Endothelial cell of umbilical vein (primary cell): Measurements from ENCODE around the gene PIK3R1. TPM values are rescaled to one million over a fixed set of nuclear protein-coding genes. Genes with fewer than 3 reads are reported as not detected.
A peak's percentile ranks its signal among the peaks of the same experiment; 100 is the strongest.

Experiments used
- BruUV-seq: library from RNA; stranded (reverse); fragments of 400-500 nt; replicated peaks from 2 replicates; lab custom pipeline; 2021; lab: Mats Ljungman, UMichigan
- CTCF ChIA-PET: fragments of 300-600, 350-600 bp; sonication (Branson Sonifier 250); formaldehyde crosslinking; loops from one replicate; lab custom pipeline; 2021; ENCODE audit warnings: antibody characterized with exemption, inconsistent platforms; lab: Charles Lee
- POLR2A ChIA-PET: fragments of 300-600, 350-600 bp; sonication (Branson Sonifier 250); formaldehyde crosslinking; loops from one replicate; lab custom pipeline; 2021; ENCODE audit warnings: antibody characterized with exemption, inconsistent platforms; lab: Charles Lee
- DNase-seq: peaks from one replicate; pipeline ENCODE4 v3.0.0-alpha.2; 2011; ENCODE audit warnings: low read depth, low spot score
- FAIRE-seq: peaks from 2 replicates; lab custom pipeline; 2011; peaks lifted over from hg19 to GRCh38; lab: Jason Lieb, UNC
- H2AFZ ChIP-seq: 2 replicates; pipeline ENCODE4 v1.6.0; 2012; ENCODE audit warnings: low read depth, low read length, control low read depth, inconsistent platforms
- H3K27ac ChIP-seq: 2 replicates; pipeline ENCODE4 v1.5.1; 2011; ENCODE audit warnings: low read depth, mild to moderate bottlenecking, control low read depth, low read length, moderate library complexity; ENCODE audit not compliant: insufficient read depth
- H3K27me3 ChIP-seq, 2 experiments: 2 replicates each; pipeline versions ENCODE4 v1.6.0 to v1.6.1; 2011; ENCODE audit warnings: low read length in 2 of 2, mixed read lengths in 1 of 2; ENCODE audit not compliant: control insufficient read depth in 2 of 2, insufficient read depth in 2 of 2
- H3K36me3 ChIP-seq, 2 experiments: 2 replicates in 1 of 2; 3 replicates in 1 of 2; pipeline ENCODE4 v1.5.1; 2011; ENCODE audit warnings: low read length in 2 of 2, mild to moderate bottlenecking in 1 of 2, moderate library complexity in 1 of 2; ENCODE audit not compliant: control insufficient read depth in 2 of 2, insufficient read depth in 2 of 2; ENCODE audit errors: extremely low read depth in 1 of 2
- H3K4me1 ChIP-seq: 3 replicates; pipeline ENCODE4 v1.5.1; 2011; ENCODE audit warnings: mild to moderate bottlenecking, low read length; ENCODE audit not compliant: control insufficient read depth, insufficient read depth; ENCODE audit errors: extremely low read depth
- H3K4me2 ChIP-seq: 2 replicates; pipeline ENCODE4 v1.6.1; 2011; ENCODE audit warnings: low read length, control low read depth, mixed read lengths; ENCODE audit not compliant: insufficient read depth
- H3K4me3 ChIP-seq, 3 experiments: fragments of 200-600 bp in 1 of 3; sonication (generic), shearing (Covaris generic) in 1 of 3; replicated peaks in 1 of 3; 2 replicates each; pipeline ENCODE4 v1.5.1; 2011 to 2016; ENCODE audit warnings: control low read depth in 3 of 3, low read length in 3 of 3, mild to moderate bottlenecking in 2 of 3, inconsistent platforms in 1 of 3, low read depth in 1 of 3, moderate library complexity in 1 of 3; ENCODE audit not compliant: insufficient read depth in 1 of 3
- H3K79me2 ChIP-seq: 2 replicates; pipeline ENCODE4 v1.6.0; 2012; ENCODE audit warnings: low read length, inconsistent platforms; ENCODE audit not compliant: control insufficient read depth, insufficient read depth
- H3K9ac ChIP-seq: replicated peaks from 2 replicates; pipeline ENCODE3; 2011; ENCODE audit warnings: low read length, control low read depth; ENCODE audit not compliant: insufficient read depth; ENCODE audit errors: extremely low read depth
- H3K9me1 ChIP-seq: replicated peaks from 3 replicates; pipeline ENCODE4 v1.6.0; 2011; ENCODE audit warnings: mild to moderate bottlenecking, low read length; ENCODE audit not compliant: control insufficient read depth, insufficient read depth; ENCODE audit errors: extremely low read depth
- H3K9me3 ChIP-seq: replicated peaks from 2 replicates; pipeline ENCODE4 v1.5.1; 2012; ENCODE audit warnings: low read length, inconsistent platforms; ENCODE audit not compliant: control insufficient read depth, insufficient read depth
- H4K20me1 ChIP-seq: replicated peaks from 2 replicates; pipeline ENCODE3; 2011; ENCODE audit warnings: mild to moderate bottlenecking, low read length; ENCODE audit not compliant: control insufficient read depth, insufficient read depth; ENCODE audit errors: extremely low read depth
- CTCF ChIP-seq, 2 donors: IDR thresholded peaks; 1 replicate in 1 of 2; 2 replicates in 1 of 2; pipeline ENCODE4 v1.5.1; 2011; ENCODE audit warnings: low read length in 2 of 2, mild to moderate bottlenecking in 2 of 2, moderate library complexity in 2 of 2, control low read depth in 1 of 2, inconsistent platforms in 1 of 2, low read depth in 1 of 2; ENCODE audit not compliant: insufficient read depth in 1 of 2; ENCODE audit errors: extremely low read depth in 1 of 2
- FOS ChIP-seq: IDR thresholded peaks from 2 replicates; pipeline ENCODE4 v1.6.1; 2011; ENCODE audit warnings: mild to moderate bottlenecking, low read length, moderate library complexity, borderline replicate concordance; ENCODE audit not compliant: insufficient read depth
- MAX ChIP-seq: IDR thresholded peaks from 2 replicates; pipeline ENCODE4 v1.6.1; 2011; ENCODE audit not compliant: insufficient read depth, insufficient read length
- MYC ChIP-seq: IDR thresholded peaks from one replicate; pipeline ENCODE4 v1.6.1; 2011; ENCODE audit warnings: mild to moderate bottlenecking, low read depth, low read length
- POLR2A ChIP-seq: IDR thresholded peaks from 2 replicates; pipeline ENCODE4 v1.6.1; 2012; ENCODE audit warnings: low read depth, mild to moderate bottlenecking, control low read depth, low read length
- POLR2AphosphoS5 ChIP-seq: IDR thresholded peaks from 2 replicates; pipeline ENCODE4 v1.6.1; 2012; ENCODE audit warnings: low read depth, mild to moderate bottlenecking, control low read depth, low read length, moderate library complexity; ENCODE audit not compliant: insufficient read depth
- dilution Hi-C: fragments of 300-500 bp; cut with MboI; formaldehyde crosslinking; loops from one replicate; pipeline ENCODE4 v1.15.0; 2019; ENCODE audit warnings: low sequenced_read_pairs; ENCODE audit not compliant: extremely low pct_ligation_motif_present
- intact Hi-C: fragments of 100-400 bp; cut with micrococcal nuclease; formaldehyde crosslinking; loops from one replicate; pipeline ENCODE4 v1.10.0; 2022
- polyA plus RNA-seq, 4 experiments: library from polyadenylated mRNA; depleted of rRNA in 3 of 4; stranded (reverse) in 3 of 4; unstranded in 1 of 4; fragments of >200 nt; gene quantifications; 2 replicates each; pipeline versions ENCODE4 v1.2.1 to v1.2.3, GENCODE V29; 2011 to 2012; ENCODE audit warnings: missing spikeins in 1 of 4
- total RNA-seq: library from RNA; stranded (reverse); gene quantifications from 2 replicates; pipeline ENCODE4 v1.2.3, GENCODE V29; 2021

PIK3R1 gene
- total and polyA plus RNA-seq, 2 donors (not counting 3 experiments of a cell fraction or from before 2014, with no cell fraction given), result 2.8 to 30.0 TPM

GRCh38 chr5:68215898-68216244 is 315 bp downstream of the PIK3R1 start:
- peaks cover 17% of the 10 kb centered on the region for H3K4me1 ChIP-seq
- ChIA-PET CTCF (interaction anchor here (0.8 to 4.2 kb wide), 17 partner anchors 9 to 1051 kb away, joined by 3 to 66 read pairs (median 4); no protein-coding TSS in a partner anchor), POLR2A (interaction anchor here (0.8 to 1.3 kb wide), 7 partner anchors 9 to 38 kb away, joined by 3 to 9 read pairs (median 4); no protein-coding TSS in a partner anchor)
- no peaks in the 10 kb centered on the region for H3K9me3 ChIP-seq
- no TSS peak for BruUV-seq
- H3K4me3 ChIP-seq, result peak overlapping the region; percentile 52 to 91 (median 91)
- DNase-seq (no peak), FAIRE-seq (no peak)
- peak overlapping the region; percentile 36 for H3K27ac ChIP-seq
- H3K9ac ChIP-seq, result peak overlapping the region; percentile 52
- no peaks in the 10 kb centered on the region for H3K27me3 ChIP-seq
- H3K79me2 ChIP-seq, result peaks cover 41% of the 10 kb centered on the region
- H3K36me3 ChIP-seq, result no peaks in the 10 kb centered on the region
- peak overlapping the region; percentile 99 for H3K4me2 ChIP-seq
- dilution Hi-C loops, result no loop called here
- peak overlapping the region; percentile 72 for H2AFZ ChIP-seq
- intact Hi-C loops, result loop anchor here (1.0 to 10.0 kb wide), 7 partner anchors 13 to 970 kb away; no protein-coding TSS in a partner anchor
- H3K9me1 ChIP-seq, result no peaks in the 10 kb centered on the region
- H4K20me1 ChIP-seq, result peaks cover 10% of the 10 kb centered on the region
- TF ChIP-seq POLR2AphosphoS5 (no peak), MYC (no peak), FOS (no peak), POLR2A (peak; percentile 12), CTCF (IDR thresholded peaks at IDR 0.05; ENCODE audit: extremely low read depth in 1 of 2, insufficient read depth in 1 of 2, low read depth in 1 of 2, low read length in 2 of 2) (no peak), MAX (no peak)
